K562 (cell line): ENCODE results near the gene EMC9. TPM values are rescaled to one million over a fixed set of nuclear protein-coding genes. Genes with fewer than 3 reads are reported as not detected.

ENCODE experiments used
- ADNP ChIP-seq: fragments of 200-800 bp; sonication (Bioruptor generic); IDR thresholded peaks from 2 replicates; pipeline ENCODE4 v1.6.1; 2016; ENCODE audit warnings: missing genetic modification characterization, missing compliant biosample characterization
- CBFB ChIP-seq: sonication (generic); formaldehyde crosslinking; IDR thresholded peaks from 2 replicates; pipeline ENCODE4 v1.4.0; 2020; ENCODE audit warnings: mild to moderate bottlenecking, missing genetic modification reagents
- CREB1 ChIP-seq, 2 experiments: sonication (generic) in 1 of 2; formaldehyde crosslinking in 1 of 2; IDR thresholded peaks; 2 replicates each; pipeline versions ENCODE4 v1.6.1 to v1.8.0; 2012 to 2022; ENCODE audit warnings: inconsistent platforms in 1 of 2, mild to moderate bottlenecking in 1 of 2, missing genetic modification reagents in 1 of 2, moderate library complexity in 1 of 2
- NEUROD1 ChIP-seq: fragments of 150-350 bp; IDR thresholded peaks from 2 replicates; pipeline ENCODE4 v1.6.1; 2014; ENCODE audit warnings: borderline replicate concordance, low read length, low read depth; ENCODE audit not compliant: partially characterized antibody
- NFYB ChIP-seq: IDR thresholded peaks from 2 replicates; pipeline ENCODE4 v1.6.1; 2011; ENCODE audit warnings: mild to moderate bottlenecking, moderate library complexity; ENCODE audit not compliant: insufficient read length; ENCODE audit errors: extremely low read depth
- POLR2A ChIP-seq: fragments of 450-650 bp; conservative IDR thresholded peaks from 2 replicates; pipeline ENCODE4 v1.6.1; 2016
- PTBP1 ChIP-seq: fragments of 200-400 bp; formaldehyde crosslinking; IDR thresholded peaks from 2 replicates; pipeline ENCODE4 v1.6.1; 2017; ENCODE audit warnings: low read depth, low read length
- RBM25 ChIP-seq: fragments of 200-400 bp; formaldehyde crosslinking; IDR thresholded peaks from 2 replicates; pipeline ENCODE4 v1.6.1; 2018; ENCODE audit warnings: low read length, low read depth, moderate library complexity; ENCODE audit not compliant: severe bottlenecking
- STAT5B ChIP-seq: fragments of 250-450 bp; sonication (Bioruptor Pico); IDR thresholded peaks from 2 replicates; pipeline ENCODE4 v1.8.0; 2021; ENCODE audit warnings: mild to moderate bottlenecking, inconsistent platforms
- TRIM24 ChIP-seq, 2 experiments: fragments of 450-650 bp; IDR thresholded peaks; 2 replicates each; pipeline ENCODE4 v1.6.1; 2016
- TSC22D4 ChIP-seq: fragments of 450-650 bp; IDR thresholded peaks from 2 replicates; pipeline ENCODE4 v1.6.1; 2016; ENCODE audit warnings: missing genetic modification characterization, missing biosample characterization, control low read depth
- ZNF324 ChIP-seq: fragments of 250-450 bp; sonication (Bioruptor Pico); IDR thresholded peaks from 2 replicates; pipeline ENCODE4 v1.4.0; 2020; ENCODE audit warnings: mild to moderate bottlenecking
- polyA plus RNA-seq, 8 experiments: library from polyadenylated mRNA; depleted of rRNA in 4 of 8; stranded (reverse) in 5 of 8; unstranded in 3 of 8; fragments of >200 nt; fragmentation: Nextera tagmentation in 2 of 8; fragmentation: Illumina TruSeq in 1 of 8; extraction: Ambion mirVana in 2 of 8; extraction: Trizol in 1 of 8; gene quantifications; 2 replicates each; pipeline versions ENCODE4 v1.2.1 to v1.2.3, GENCODE V29; 2011 to 2014; ENCODE audit warnings: inconsistent platforms in 1 of 8, missing spikeins in 1 of 8
- total RNA-seq, 7 experiments: library from RNA; depleted of rRNA in 6 of 7; stranded (reverse); fragments of >200 nt in 6 of 7; fragmentation: Illumina TruSeq in 2 of 7; extraction: Trizol in 2 of 7; gene quantifications; 2 replicates each; pipeline versions ENCODE4 v1.2.1 to v1.2.3, GENCODE V29; 2011 to 2021; ENCODE audit warnings: low replicate concordance in 1 of 7
- TF ChIP-seq, protein P1 (sequence below), 2 experiments: fragments of 450-650 bp in 1 of 2; sonication (generic) in 1 of 2; formaldehyde crosslinking in 1 of 2; IDR thresholded peaks; 2 replicates each; pipeline versions ENCODE4 v1.7.1 to v1.9.0; 2016 to 2022; ENCODE audit warnings: inconsistent platforms in 1 of 2, mild to moderate bottlenecking in 1 of 2, missing genetic modification reagents in 1 of 2
- TF ChIP-seq, protein P2 (sequence below): sonication (generic); formaldehyde crosslinking; IDR thresholded peaks from 2 replicates; pipeline ENCODE4 v1.9.0; 2022; ENCODE audit warnings: mild to moderate bottlenecking, missing genetic modification reagents
- TF ChIP-seq, protein P3 (sequence below), 2 experiments: fragments of 450-650 bp; conservative IDR thresholded peaks; 2 replicates each; pipeline ENCODE4 v1.6.1; 2017; ENCODE audit warnings: mild to moderate bottlenecking in 2 of 2, moderate library complexity in 2 of 2

EMC9 gene
- total and polyA plus RNA-seq, 9 of the 15 experiments (the other 6 are each of a cell fraction or from before 2014, with no cell fraction given) = 3.1 to 13.2 (median 7.8) TPM

DNA sequence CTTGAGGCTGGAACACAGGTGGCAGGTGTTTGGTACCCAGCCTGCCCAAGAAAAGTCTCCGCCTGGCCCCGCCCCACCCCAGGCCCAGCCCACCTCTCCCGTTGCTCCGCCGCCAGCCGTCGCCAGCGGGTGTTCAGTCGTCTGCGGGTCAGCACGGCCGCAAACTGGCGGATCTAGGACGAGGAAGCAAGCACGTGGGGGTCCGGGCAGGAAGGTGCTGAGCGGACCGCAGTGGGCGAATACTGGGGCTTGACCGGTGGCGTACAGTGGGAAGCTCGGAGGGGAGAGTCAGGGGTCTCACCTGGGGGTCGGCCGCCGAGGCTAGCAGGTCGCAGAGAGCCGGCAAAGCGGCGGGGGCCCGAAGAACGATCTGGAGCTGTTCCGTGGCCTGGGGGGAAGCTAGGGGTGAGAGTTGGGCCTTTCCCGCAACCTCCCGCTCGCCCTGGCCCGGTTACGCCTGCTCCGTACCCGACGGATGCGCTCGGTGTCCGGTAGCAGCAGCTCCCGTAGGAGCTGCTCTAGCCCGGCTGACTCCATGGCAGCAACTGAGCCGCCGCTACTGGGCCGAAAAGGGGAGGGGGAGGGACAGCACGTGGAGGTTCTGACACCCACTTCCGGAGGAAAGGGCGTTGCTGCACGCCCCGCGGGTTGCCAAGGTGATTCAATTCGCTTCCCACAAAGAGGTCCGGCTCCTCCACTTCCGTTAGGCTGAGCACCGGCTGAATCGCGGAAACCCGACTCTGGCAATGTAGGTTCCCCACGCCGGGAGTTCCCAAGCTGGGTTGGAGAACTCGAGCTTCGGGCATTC lies 47.1 kb upstream of the EMC9 start, which contains the start of gene IPO4 (continued):
- TF ChIP-seq, protein P1, sequence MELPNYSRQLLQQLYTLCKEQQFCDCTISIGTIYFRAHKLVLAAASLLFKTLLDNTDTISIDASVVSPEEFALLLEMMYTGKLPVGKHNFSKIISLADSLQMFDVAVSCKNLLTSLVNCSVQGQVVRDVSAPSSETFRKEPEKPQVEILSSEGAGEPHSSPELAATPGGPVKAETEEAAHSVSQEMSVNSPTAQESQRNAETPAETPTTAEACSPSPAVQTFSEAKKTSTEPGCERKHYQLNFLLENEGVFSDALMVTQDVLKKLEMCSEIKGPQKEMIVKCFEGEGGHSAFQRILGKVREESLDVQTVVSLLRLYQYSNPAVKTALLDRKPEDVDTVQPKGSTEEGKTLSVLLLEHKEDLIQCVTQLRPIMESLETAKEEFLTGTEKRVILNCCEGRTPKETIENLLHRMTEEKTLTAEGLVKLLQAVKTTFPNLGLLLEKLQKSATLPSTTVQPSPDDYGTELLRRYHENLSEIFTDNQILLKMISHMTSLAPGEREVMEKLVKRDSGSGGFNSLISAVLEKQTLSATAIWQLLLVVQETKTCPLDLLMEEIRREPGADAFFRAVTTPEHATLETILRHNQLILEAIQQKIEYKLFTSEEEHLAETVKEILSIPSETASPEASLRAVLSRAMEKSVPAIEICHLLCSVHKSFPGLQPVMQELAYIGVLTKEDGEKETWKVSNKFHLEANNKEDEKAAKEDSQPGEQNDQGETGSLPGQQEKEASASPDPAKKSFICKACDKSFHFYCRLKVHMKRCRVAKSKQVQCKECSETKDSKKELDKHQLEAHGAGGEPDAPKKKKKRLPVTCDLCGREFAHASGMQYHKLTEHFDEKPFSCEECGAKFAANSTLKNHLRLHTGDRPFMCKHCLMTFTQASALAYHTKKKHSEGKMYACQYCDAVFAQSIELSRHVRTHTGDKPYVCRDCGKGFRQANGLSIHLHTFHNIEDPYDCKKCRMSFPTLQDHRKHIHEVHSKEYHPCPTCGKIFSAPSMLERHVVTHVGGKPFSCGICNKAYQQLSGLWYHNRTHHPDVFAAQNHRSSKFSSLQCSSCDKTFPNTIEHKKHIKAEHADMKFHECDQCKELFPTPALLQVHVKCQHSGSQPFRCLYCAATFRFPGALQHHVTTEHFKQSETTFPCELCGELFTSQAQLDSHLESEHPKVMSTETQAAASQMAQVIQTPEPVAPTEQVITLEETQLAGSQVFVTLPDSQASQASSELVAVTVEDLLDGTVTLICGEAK (IDR thresholded peaks at IDR 0.05) = peak; percentile 99
- TF ChIP-seq, protein P1 (CRISPR knock-in tag; IDR thresholded peaks at IDR 0.05) = no peak
- no peak for TF ChIP-seq RBM25
- TF ChIP-seq PTBP1 = peak; percentile 38; the same call in 1 of the 2 replicates
- TF ChIP-seq POLR2A = peak; percentile 88
- TF ChIP-seq NEUROD1 = peak; percentile 78
- TF ChIP-seq TRIM24 (IDR thresholded peaks at IDR 0.05) = peak in 1 of 2 experiments; percentile 99; a peak in 2 of 4 replicates
- no peak for TF ChIP-seq TSC22D4 (tag)
- TF ChIP-seq ADNP (tag) = no peak
- TF ChIP-seq, protein P2, sequence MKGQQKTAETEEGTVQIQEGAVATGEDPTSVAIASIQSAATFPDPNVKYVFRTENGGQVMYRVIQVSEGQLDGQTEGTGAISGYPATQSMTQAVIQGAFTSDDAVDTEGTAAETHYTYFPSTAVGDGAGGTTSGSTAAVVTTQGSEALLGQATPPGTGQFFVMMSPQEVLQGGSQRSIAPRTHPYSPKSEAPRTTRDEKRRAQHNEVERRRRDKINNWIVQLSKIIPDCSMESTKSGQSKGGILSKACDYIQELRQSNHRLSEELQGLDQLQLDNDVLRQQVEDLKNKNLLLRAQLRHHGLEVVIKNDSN (CRISPR knock-in tag) = peak; percentile 82
- TF ChIP-seq, protein P3, sequence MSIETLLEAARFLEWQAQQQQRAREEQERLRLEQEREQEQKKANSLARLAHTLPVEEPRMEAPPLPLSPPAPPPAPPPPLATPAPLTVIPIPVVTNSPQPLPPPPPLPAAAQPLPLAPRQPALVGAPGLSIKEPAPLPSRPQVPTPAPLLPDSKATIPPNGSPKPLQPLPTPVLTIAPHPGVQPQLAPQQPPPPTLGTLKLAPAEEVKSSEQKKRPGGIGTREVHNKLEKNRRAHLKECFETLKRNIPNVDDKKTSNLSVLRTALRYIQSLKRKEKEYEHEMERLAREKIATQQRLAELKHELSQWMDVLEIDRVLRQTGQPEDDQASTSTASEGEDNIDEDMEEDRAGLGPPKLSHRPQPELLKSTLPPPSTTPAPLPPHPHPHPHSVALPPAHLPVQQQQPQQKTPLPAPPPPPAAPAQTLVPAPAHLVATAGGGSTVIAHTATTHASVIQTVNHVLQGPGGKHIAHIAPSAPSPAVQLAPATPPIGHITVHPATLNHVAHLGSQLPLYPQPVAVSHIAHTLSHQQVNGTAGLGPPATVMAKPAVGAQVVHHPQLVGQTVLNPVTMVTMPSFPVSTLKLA (conservative IDR thresholded peaks at IDR 0.05) = peak; percentile 100
- no peak for TF ChIP-seq CREB1 (IDR thresholded peaks at IDR 0.05)
- peak; percentile 56; the same call in 1 of the 2 replicates for TF ChIP-seq CREB1 (CRISPR knock-in tag; IDR thresholded peaks at IDR 0.05)
- no peak for TF ChIP-seq CBFB
- TF ChIP-seq ZNF324 = 0 out of 2 replicates have a peak, but pooled peaks have one; percentile 41
- TF ChIP-seq STAT5B = no peak
- TF ChIP-seq NFYB = no peak
